Measurements from ENCODE around the gene HAGHL. TPM values are rescaled to one million over a fixed set of nuclear protein-coding genes. Genes with fewer than 3 reads are reported as not detected.

The HAGHL gene
- polyA plus RNA-seq, 1 donor (not counting 4 experiments of a cell fraction or from before 2014, with no cell fraction given) = 8.0 TPM

DNA sequence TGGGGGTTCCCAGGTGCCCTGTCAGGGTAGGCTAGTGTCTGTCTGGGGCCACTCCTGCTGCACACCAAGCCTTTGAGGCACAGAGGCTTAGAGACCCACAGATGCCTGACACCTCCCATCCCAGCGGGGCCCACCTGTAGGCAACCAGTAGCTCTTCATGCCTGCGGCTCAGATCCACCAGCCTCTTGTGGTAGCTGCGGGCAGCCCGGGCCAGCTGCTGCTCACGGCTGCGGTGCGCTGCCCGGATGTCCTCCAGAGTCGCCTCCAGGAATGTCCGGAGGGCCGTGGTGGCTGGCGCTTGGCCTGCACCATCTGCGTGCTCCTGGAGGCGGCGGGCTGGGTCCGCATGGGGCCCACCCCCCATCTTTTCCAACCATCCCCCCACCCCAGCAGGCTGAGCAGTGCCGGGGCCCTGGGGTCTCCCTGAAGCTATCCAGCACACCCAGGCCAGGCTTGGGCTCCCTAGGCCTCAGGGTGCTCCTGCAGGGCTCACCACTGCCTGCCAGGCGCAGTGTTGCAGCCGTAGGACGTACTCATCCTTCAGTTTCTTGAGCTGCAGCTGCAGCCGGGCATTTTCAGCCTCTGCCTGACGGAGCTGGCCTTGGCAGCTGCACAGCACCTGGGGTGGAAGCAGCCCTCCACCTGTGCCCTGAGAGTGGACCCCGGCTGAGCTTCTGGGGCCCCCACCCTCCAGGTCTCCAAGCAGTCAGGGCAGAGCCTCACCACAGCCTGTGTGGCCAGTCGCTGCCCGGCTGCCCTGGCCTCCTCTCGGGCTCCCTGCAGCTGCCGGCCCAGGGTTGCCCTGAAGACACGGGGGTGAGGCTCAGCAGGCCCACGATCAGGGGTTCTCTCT is 2.5 kb upstream of the HAGHL start:
- Histone ChIP-seq H3K4me1 (ENCODE audit: control insufficient read depth, extremely low read depth, insufficient read depth, low read length) (peaks cover 15% of the 10 kb centered on the region), H3K9me1 (ENCODE audit: control insufficient read depth, extremely low read depth, insufficient read depth, low read length) (peaks cover 2% of the 10 kb centered on the region), H3K9ac (ENCODE audit: control insufficient read depth, extremely low read depth, insufficient read depth, low read length) (no peak overlapping the region), H4K20me1 (ENCODE audit: control insufficient read depth, extremely low read depth, insufficient read depth, low read length) (no peaks in the 10 kb centered on the region), H3K79me2 (ENCODE audit: control insufficient read depth, insufficient read depth, low read length) (no peaks in the 10 kb centered on the region), H3K36me3 (ENCODE audit: control insufficient read depth in 2 of 2, extremely low read depth in 1 of 2, insufficient read depth in 2 of 2, low read length in 2 of 2) (peaks cover 0 to 1% of the 10 kb centered on the region in 2 experiments), H2AFZ (ENCODE audit: control insufficient read depth, low read length) (no peak overlapping the region), H3K27me3 (ENCODE audit: control insufficient read depth, extremely low read depth, insufficient read depth, low read length) (no peaks in the 10 kb centered on the region), H3K27ac (ENCODE audit: control insufficient read depth, insufficient read depth, low read length) (no peak overlapping the region), H3K4me3 (ENCODE audit: control insufficient read depth in 2 of 3, extremely low read depth in 1 of 3, insufficient read depth in 2 of 3, low read depth in 1 of 3, low read length in 3 of 3) (no peak overlapping the region), H3K4me2 (ENCODE audit: control insufficient read depth, extremely low read depth, insufficient read depth, low read depth, low read length) (no peak overlapping the region), H3K9me3 (ENCODE audit: control insufficient read depth, low read depth, low read length) (no peaks in the 10 kb centered on the region)
- DNase-seq (ENCODE audit: low read depth, low spot score) (no peak), FAIRE-seq (no peak)
- TF ChIP-seq, protein P1, sequence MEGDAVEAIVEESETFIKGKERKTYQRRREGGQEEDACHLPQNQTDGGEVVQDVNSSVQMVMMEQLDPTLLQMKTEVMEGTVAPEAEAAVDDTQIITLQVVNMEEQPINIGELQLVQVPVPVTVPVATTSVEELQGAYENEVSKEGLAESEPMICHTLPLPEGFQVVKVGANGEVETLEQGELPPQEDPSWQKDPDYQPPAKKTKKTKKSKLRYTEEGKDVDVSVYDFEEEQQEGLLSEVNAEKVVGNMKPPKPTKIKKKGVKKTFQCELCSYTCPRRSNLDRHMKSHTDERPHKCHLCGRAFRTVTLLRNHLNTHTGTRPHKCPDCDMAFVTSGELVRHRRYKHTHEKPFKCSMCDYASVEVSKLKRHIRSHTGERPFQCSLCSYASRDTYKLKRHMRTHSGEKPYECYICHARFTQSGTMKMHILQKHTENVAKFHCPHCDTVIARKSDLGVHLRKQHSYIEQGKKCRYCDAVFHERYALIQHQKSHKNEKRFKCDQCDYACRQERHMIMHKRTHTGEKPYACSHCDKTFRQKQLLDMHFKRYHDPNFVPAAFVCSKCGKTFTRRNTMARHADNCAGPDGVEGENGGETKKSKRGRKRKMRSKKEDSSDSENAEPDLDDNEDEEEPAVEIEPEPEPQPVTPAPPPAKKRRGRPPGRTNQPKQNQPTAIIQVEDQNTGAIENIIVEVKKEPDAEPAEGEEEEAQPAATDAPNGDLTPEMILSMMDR (optimal IDR thresholded peaks at IDR 0.05 in 1 of 3, IDR thresholded peaks at IDR 0.05 in 1 of 3, conservative IDR thresholded peaks at IDR 0.05 in 1 of 3; ENCODE audit: extremely low read depth in 1 of 3, insufficient read depth in 2 of 3, low read length in 3 of 3) = no peak
- TF ChIP-seq EZH2 (IDR thresholded peaks at IDR 0.05; ENCODE audit: low read length) = no peak
- dilution Hi-C loops (cut with MboI; ENCODE audit: extremely low pct_ligation_motif_present, low sequenced_read_pairs) = no loop called here

DNA sequence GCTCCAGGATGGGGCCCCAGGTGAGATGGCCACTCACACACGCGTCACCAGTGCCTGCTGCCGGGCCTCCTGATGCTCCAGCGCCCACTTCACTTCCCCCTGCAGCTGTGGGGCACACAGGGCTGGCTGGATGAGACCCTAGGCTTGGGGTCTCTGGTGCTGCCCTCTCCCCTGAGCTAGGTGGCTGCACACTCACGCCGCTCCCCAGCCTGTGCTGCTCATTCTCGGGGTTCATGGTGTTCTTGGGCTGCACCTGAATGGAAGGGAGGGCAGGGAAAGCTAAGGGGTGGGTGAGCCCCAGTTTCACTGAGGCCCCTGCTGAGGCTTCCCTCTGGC is 1.9 kb upstream of the HAGHL start:
- Histone ChIP-seq H3K36me3 (ENCODE audit: control insufficient read depth in 2 of 2, extremely low read depth in 1 of 2, insufficient read depth in 2 of 2, low read length in 2 of 2) (peaks cover 0 to 5% of the 10 kb centered on the region in 2 experiments), H3K4me3 (ENCODE audit: control insufficient read depth in 2 of 3, extremely low read depth in 1 of 3, insufficient read depth in 2 of 3, low read depth in 1 of 3, low read length in 3 of 3) (no peak overlapping the region), H3K9me3 (ENCODE audit: control insufficient read depth, low read depth, low read length) (no peaks in the 10 kb centered on the region), H3K79me2 (ENCODE audit: control insufficient read depth, insufficient read depth, low read length) (no peaks in the 10 kb centered on the region), H3K27me3 (ENCODE audit: control insufficient read depth, extremely low read depth, insufficient read depth, low read length) (no peaks in the 10 kb centered on the region), H3K9ac (ENCODE audit: control insufficient read depth, extremely low read depth, insufficient read depth, low read length) (no peak overlapping the region), H2AFZ (ENCODE audit: control insufficient read depth, low read length) (no peak overlapping the region), H4K20me1 (ENCODE audit: control insufficient read depth, extremely low read depth, insufficient read depth, low read length) (no peaks in the 10 kb centered on the region), H3K27ac (ENCODE audit: control insufficient read depth, insufficient read depth, low read length) (no peak overlapping the region), H3K4me2 (ENCODE audit: control insufficient read depth, extremely low read depth, insufficient read depth, low read depth, low read length) (no peak overlapping the region), H3K9me1 (ENCODE audit: control insufficient read depth, extremely low read depth, insufficient read depth, low read length) (peaks cover 2% of the 10 kb centered on the region), H3K4me1 (ENCODE audit: control insufficient read depth, extremely low read depth, insufficient read depth, low read length) (peaks cover 10% of the 10 kb centered on the region)
- DNase-seq (ENCODE audit: low read depth, low spot score) (no peak), FAIRE-seq (no peak)
- dilution Hi-C loops (cut with MboI; ENCODE audit: extremely low pct_ligation_motif_present, low sequenced_read_pairs) = no loop called here
- no peak for TF ChIP-seq EZH2 (IDR thresholded peaks at IDR 0.05; ENCODE audit: low read length)
- TF ChIP-seq, protein P1 (optimal IDR thresholded peaks at IDR 0.05 in 1 of 3, IDR thresholded peaks at IDR 0.05 in 1 of 3, conservative IDR thresholded peaks at IDR 0.05 in 1 of 3; ENCODE audit: extremely low read depth in 1 of 3, insufficient read depth in 2 of 3, low read length in 3 of 3) = no peak

All from keratinocyte (primary cell).